PC-3 (cell line): Measurements from ENCODE around the gene ABLIM1.

ENCODE experiments used
- EZH2 ChIP-seq: fragments of 300-600 bp; sonication (generic); IDR thresholded peaks from one replicate; pipeline ENCODE4 v1.6.1; 2017; ENCODE audit warnings: antibody characterized with exemption, mild to moderate bottlenecking, low read length; ENCODE audit not compliant: unreplicated experiment
- TF ChIP-seq, protein P1 (sequence below): fragments of 300-600 bp; sonication (generic); conservative IDR thresholded peaks from 2 replicates; pipeline ENCODE4 v1.5.1; 2017; ENCODE audit warnings: antibody characterized with exemption, low read depth, mild to moderate bottlenecking, low read length

DNA sequence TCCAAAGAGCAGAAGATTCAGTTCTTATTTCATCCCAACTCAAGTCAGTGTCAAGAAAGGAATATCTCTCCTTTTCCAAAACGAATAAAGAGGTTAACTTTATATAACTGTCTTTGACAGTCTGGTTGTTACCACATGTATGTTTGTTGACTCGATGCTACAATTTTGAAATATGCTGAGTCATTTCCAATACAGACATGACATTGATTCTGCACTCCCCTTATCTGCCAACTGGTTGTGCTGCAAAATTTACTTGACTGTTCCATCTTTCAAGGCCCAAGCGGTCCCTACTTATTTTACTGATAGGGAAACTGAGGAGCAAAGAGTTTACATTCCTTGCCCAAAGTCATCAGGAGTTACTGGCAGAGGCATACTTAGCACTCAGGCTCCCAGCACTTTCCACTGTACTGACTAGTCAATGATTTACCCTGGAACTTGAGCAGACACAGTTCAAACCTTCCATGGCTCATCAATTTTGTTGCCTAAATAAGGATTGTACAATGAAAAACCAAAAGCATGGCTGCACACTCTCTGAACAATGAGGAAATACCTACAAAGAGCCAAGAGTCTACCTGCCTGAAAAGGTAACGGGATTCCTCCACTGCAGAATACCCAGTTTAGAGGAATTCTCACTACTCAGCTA, 52.8 kb downstream of the ABLIM1 start:
- TF ChIP-seq EZH2 = no peak
- TF ChIP-seq, protein P1, sequence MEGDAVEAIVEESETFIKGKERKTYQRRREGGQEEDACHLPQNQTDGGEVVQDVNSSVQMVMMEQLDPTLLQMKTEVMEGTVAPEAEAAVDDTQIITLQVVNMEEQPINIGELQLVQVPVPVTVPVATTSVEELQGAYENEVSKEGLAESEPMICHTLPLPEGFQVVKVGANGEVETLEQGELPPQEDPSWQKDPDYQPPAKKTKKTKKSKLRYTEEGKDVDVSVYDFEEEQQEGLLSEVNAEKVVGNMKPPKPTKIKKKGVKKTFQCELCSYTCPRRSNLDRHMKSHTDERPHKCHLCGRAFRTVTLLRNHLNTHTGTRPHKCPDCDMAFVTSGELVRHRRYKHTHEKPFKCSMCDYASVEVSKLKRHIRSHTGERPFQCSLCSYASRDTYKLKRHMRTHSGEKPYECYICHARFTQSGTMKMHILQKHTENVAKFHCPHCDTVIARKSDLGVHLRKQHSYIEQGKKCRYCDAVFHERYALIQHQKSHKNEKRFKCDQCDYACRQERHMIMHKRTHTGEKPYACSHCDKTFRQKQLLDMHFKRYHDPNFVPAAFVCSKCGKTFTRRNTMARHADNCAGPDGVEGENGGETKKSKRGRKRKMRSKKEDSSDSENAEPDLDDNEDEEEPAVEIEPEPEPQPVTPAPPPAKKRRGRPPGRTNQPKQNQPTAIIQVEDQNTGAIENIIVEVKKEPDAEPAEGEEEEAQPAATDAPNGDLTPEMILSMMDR = no peak
